GM19035 (cell line): ENCODE data around the gene ATAD1.
"Not testable (repeated sequence)": the region's sequence is repeated elsewhere in the genome, so short reads cannot be mapped to it uniquely, and the experiment has no call there.

Source experiments
- ATAC-seq: cut with Tn5 transposase; IDR thresholded peaks from one replicate; pipeline ENCODE4 v1.9.1; 2021; ENCODE audit not compliant: unreplicated experiment

The ATAD1 gene

GRCh38 chr10:87846711-87847110, 28.7 kb upstream of the ATAD1 start:
- not testable (repeated sequence) for ATAC-seq

DNA sequence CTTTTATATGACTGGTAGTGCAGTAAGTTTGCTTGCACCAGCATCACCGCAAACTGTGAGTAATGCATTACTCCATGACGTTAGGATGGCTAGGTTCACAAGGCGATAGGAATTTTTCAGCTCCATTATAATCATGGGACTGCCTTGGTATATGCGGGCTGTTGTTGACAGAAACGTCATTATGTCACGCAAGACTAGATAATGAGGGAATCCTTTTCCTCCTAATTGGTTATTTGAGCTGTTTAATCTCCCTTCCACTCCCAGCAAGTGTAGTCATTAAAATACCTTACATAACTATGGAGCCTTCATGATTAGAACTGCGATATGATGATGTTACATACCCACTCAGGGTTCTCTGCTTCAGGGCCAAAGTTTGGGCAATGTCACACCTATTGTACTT, 28.0 kb upstream of the ATAD1 start:
- ATAC-seq, result no peak

DNA sequence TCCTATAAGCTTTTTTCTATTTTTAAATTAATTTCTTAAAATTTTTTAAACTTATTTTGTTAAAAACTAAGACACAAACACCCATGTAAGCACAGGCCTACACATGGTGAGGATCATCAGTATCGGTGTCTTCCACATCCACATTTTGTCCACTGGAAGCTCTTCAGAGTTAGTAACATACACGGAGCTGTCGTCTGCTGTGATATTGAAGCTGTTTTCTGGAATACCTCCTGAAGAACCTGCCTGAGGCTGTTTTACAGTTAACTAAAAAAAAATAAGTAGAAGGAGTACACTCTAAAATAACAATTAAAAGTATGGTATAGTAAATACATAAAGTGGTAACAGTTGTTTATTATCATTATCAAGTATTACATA, 27.6 kb upstream of the ATAD1 start:
- ATAC-seq, result no peak

GRCh38 chr10:87844837-87845623, 27.0 kb upstream of the ATAD1 start:
- ATAC-seq, result no peak

- no peak for ATAC-seq
Observed at GRCh38 chr10:87843714-87844113, 25.7 kb upstream of the ATAD1 start.

DNA sequence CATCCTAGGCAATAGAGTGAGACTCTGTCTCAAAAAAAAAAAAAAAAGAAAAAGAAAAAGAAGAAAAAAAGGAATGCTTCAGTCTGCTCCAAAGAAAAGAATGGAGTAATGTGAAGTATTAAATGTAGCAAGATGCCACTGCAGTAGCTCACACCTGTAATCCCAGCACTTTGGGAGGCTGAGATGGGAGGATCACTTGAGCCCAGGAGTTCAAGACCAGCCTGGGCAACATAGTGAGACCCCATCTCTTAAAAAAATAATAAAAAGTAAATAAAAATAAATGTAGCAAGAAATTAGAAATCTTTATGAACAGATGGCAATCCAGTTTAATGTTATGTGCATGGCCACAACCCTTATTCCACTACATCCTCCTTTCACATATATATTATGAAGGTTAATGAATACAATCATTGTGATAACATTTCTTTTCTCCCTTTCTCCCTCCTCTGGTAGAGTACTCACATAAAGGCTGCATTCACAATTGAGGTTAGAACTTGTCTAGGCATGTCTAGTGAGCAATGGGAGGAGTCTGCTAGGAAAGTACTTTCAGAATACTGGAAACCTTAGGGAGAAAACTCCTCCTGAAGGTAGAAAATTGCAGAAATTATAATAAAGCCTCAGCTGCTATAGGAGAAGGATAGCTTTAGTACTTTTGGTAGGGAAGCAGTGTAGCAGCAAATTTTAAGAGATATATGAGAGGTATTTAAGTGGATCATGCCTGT, 24.9 kb upstream of the ATAD1 start:
- no peak for ATAC-seq

DNA sequence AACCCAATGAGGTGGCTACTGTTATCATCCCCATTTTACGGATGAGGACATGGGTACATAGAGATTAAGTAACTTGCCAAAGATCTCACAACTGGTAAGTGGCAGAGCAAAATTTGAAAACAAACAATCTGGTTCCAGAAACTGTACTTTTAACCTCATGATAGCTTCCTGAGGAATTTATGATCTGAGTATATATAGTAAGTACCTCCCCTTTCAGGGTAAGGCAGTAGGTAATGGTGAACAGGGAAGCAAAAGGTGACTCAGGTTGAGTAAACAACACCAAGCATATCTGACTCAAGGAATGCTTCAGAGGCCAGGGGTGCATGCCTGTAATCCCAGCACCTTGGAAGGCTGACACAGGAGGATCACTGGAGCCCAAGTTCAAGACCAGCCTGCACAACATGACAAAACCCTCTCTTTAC, 24.2 kb upstream of the ATAD1 start:
- ATAC-seq, result no peak

GRCh38 chr10:87841186-87841585, 23.2 kb upstream of the ATAD1 start:
- no peak for ATAC-seq

- ATAC-seq, result no peak
Observed at GRCh38 chr10:87838650-87839049, 20.6 kb upstream of the ATAD1 start.

DNA sequence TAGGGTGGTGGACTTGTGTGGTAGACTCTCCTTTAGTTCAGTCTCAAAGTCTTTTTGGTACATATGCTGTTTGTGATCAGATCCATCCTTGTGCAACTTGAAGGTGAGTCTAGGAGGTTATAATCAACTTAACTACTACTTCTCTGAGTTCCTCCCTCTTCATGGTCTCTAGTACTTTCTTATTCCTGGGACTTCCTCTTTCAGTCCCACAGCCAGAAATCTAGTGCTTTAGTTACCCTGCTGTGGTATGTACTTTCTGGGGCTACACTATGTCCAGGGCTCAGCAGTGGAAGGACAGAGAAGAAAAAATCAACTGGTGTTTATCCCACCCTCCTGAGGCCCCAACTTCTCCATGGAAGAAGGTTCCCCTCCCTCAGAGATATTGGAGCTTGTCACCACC, 19.4 kb upstream of the ATAD1 start:
- no peak for ATAC-seq

- ATAC-seq, result no peak
Observed at GRCh38 chr10:87836098-87836497, 18.1 kb upstream of the ATAD1 start.

DNA sequence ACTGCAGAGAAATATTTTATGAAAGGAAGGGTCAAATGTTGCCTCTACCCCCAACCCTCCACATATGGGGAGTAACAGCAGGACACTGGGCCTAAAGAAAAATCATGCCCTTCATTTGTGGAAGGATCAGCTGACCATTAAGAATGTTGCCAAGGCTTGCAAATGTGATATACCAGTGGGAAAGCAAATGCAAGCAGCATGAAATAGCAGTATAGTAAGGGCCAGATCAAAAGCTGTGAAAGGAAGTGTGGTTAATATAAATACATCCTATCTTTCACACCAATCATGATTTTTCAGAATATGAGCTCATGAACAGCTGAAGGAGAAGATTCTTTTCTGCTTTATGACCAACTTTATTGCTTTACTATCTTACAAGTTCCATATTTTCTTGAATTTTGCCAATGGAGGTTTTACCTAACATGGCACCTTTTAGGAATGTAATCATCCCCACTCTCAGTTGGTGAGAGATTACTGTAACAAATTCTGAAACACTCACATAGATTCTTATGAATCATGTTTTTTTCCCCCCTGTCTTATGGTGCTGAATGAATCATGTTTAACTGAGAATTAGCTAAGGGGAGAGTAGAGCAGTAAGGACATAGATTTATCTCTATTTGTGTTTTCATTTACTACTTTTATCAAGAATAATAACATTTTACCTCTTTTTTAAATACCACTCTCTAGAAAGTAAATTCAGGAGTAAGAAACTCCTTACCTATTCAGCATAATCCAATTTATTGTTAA, 12.1 kb upstream of the ATAD1 start:
- no peak for ATAC-seq

- ATAC-seq, result not testable (repeated sequence)
Observed at GRCh38 chr10:87829051-87829450, 11.0 kb upstream of the ATAD1 start.

GRCh38 chr10:87827681-87828080, 9.7 kb upstream of the ATAD1 start:
- no peak for ATAC-seq

DNA sequence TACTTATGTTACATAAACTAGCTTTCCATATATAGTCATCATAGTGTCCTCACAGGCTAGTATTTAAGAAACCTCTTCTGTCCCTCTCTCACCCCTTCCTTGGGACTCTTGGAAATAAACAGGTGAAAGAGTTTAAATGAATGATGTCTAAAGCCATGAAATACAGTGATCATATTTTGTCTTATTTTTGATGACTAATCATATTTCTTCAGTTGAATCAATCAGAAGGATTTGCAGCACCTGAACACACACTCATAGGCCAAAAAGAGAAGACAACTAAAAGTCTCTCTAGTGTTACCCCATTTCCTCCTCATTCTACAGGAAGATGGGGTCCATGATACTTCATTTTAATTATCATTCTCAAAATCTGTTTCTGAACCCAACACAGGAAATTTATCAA, 8.6 kb upstream of the ATAD1 start:
- ATAC-seq, result no peak

GRCh38 chr10:87819289-87819585, 1.2 kb upstream of the ATAD1 start:
- ATAC-seq, result no peak

DNA sequence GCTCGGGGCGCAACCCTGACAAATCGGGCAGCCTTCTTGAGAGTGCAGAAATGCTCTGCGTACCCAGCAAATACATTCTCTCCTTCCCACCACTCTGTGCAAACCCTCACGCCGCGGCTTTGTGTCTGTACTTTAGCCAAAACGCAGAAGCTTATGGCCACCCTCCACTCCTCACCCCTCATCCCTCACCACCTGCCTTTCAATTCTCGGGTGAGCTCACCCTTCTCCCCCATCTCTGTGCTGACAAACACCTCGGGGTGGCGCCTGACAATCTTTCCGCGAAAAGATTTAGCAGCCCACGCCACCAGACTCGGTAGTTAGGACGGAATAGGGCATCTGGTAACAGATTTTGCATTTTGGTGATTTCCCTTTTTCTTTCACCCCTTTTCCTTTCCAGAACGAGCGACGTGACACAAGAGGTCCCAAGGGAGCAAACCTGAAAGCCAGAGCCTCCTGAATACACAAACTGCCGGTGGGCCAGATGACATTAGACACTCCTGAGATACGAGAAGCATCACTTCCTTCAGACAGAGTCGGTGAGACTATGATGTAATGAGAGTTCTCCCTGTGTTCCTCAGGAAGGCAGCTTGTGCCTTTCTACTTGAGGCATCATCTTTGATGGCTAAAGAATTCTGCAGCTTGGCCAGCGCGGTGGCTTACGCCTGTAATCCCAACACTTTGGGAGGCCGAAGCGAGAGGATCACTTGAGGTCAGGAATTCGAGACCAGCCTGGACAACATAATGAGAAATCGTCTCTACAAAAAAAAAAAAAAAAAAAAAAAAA, 671 bp upstream of the ATAD1 start:
- peak; percentile 53 for ATAC-seq

DNA sequence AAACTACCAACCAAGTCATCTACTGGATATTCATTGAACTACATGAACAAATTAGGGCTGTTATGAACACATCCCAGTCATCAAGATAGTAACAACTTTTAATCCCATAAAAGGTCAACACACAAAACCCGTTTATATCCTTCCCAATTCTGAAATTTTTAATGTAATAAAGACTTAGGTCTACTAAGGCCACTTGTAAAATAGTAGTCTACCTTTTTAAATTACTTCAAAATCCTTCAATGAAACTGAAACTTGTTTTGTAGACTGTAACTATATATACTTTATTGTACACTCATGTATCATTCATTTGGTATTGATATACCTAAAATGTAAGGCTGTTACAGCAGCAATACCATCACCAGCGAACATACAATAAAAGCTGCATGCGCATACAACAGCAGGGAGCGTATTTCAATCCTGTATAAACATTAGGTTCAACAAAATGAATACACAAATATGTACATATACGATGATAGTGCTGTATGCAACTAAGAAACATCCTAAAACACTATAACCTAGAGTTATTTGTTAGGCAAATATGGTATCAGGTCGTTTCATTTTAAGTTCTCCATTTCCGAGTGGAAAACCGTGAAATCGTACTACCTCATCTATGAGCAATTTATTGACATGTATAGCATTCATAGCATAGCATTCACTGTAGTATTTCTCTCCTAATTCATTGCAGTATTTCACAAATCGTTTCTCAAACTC, 973 bp downstream of the ATAD1 start:
- no peak for ATAC-seq

DNA sequence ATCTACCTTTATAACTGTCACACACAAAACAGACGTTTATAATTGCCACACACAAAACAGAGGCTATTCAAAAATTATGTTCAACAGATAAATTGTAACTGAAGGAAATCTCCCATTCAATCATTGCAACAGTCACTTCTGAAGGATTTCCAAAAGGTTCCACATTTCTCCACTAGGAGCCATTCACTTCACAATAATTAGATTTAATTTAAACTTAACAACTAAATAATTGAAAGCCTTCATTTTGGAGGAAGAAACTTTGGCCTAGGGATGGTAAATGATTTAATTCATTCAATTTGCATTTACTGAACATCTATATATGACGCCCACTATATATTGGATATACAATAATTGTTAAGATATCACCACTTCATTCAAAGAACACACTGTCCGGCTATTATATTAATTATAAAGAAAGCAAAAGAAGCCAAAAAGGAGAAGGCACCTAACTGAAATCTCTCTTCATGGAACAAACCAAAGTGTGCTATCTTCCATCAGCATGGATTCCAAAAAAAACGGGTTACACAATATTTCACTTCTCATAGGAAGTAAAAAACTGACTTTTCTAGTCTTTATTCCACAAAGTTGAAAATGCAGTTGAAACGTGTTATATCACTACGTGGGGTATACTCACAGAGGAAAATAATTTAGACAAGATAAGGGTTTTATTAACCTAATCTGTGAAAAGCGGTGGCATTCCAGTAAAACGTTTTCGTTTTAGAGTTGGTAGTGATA, 1.7 kb downstream of the ATAD1 start:
- no peak for ATAC-seq
